GM19239 (cell line): Measurements from ENCODE around the gene CITED4.

Experiments
- DNase-seq: peaks from one replicate; pipeline ENCODE4 v3.0.0; 2011; ENCODE audit warnings: low spot score; ENCODE audit not compliant: insufficient read length
- FAIRE-seq: peaks from 2 replicates; lab custom pipeline; 2011; peaks lifted over from hg19 to GRCh38; lab: Jason Lieb, UNC

The CITED4 gene

DNA sequence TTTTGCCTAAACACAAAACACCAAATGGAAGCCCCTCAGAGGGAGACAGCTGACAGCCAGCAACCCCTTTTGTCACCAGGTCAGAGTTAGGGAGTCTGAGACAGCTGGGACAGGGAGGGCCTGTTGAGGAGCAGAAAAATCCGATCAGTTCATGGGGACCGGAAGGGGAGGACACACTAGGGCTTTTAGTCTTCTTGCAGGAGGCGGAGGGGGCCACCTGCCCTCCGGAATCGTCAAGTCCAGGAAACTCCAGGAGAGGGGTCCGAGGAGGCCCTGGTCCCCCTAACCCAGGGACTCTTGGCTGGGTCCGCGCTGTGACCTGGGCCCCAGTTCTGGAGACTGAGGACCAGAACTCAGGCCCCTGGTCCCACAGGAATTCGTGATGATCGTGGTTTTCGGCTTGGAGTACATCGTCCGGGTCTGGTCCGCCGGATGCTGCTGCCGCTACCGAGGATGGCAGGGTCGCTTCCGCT is 44.3 kb downstream of the CITED4 start:
- DNase-seq (no peak), FAIRE-seq (no peak)

DNA sequence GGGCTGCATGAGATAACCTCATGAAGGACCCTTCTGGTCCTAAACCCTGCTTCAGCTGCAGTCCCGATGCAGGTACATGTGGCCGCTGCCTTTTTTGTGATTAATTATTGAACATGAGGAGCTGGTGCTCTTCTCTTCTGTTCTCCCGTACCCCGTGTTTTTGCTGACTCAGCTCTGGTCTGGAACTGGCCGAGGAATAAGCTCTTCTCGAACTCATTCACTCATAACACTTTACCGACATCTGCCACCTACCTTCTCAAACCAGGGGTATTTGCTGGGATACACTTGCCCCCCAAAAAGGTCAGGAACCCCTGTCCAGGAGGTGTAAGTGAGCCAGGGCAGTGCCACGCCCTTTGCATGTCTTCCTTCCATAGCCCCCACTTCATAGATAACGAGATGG is 46.7 kb downstream of the CITED4 start:
- FAIRE-seq = no peak
- DNase-seq = no peak
